ENCODE measurements around the gene RFX8. TPM values are rescaled to one million over a fixed set of nuclear protein-coding genes. Genes with fewer than 3 reads are reported as not detected.

Gene RFX8
- not detected for polyA plus RNA-seq (2012; ENCODE audit: insufficient read length, low read depth)

DNA sequence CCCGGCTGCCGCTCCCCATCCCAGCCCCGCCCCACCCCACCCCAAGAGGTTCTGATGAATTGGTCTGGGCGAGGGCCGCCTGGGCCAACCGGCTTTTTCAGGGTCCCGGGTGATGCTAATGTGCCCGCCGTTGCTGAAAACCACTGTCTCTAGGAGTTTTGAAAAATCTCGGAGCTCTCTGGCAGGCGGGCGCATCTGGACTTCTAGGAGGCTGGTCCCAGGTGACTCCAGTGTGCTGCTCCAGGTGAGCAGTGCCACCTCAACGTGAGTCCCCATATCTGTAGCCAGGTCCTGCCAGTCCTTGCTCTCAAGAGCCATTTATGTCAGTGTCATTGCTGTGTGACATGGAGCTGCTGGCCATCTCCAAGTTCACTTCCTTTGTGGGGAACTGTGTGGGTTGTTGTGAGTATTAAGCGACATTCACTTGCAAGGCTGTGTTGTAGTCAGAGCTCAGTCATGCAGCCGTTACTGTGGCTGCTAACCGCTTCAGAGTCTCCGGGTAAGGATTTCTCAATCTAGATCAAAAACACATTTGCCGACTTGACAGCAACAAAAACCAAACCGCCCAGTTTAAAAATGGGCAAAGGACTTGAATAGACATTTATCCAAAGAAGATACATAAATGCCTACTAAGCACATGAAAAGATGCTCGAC lies at the start of gene RFX8:
Gene RFX8 (minus strand): TSS at position 382 of the 654 bp plus-strand sequence. CDS start 8,264 bp downstream, outside the sequence.
- TF ChIP-seq SIN3A (IDR thresholded peaks at IDR 0.05; ENCODE audit: borderline replicate concordance, insufficient read depth, low read length) (no peak), TAF1 (IDR thresholded peaks at IDR 0.05; ENCODE audit: borderline replicate concordance, insufficient read depth, low read length) (no peak), FOXP2 (optimal IDR thresholded peaks at IDR 0.05; ENCODE audit: borderline replicate concordance, extremely low read depth, extremely low read length, insufficient read depth) (no peak), POLR2AphosphoS5 (IDR thresholded peaks at IDR 0.05; ENCODE audit: low read depth, low read length) (no peak)
- TF ChIP-seq, protein P1, sequence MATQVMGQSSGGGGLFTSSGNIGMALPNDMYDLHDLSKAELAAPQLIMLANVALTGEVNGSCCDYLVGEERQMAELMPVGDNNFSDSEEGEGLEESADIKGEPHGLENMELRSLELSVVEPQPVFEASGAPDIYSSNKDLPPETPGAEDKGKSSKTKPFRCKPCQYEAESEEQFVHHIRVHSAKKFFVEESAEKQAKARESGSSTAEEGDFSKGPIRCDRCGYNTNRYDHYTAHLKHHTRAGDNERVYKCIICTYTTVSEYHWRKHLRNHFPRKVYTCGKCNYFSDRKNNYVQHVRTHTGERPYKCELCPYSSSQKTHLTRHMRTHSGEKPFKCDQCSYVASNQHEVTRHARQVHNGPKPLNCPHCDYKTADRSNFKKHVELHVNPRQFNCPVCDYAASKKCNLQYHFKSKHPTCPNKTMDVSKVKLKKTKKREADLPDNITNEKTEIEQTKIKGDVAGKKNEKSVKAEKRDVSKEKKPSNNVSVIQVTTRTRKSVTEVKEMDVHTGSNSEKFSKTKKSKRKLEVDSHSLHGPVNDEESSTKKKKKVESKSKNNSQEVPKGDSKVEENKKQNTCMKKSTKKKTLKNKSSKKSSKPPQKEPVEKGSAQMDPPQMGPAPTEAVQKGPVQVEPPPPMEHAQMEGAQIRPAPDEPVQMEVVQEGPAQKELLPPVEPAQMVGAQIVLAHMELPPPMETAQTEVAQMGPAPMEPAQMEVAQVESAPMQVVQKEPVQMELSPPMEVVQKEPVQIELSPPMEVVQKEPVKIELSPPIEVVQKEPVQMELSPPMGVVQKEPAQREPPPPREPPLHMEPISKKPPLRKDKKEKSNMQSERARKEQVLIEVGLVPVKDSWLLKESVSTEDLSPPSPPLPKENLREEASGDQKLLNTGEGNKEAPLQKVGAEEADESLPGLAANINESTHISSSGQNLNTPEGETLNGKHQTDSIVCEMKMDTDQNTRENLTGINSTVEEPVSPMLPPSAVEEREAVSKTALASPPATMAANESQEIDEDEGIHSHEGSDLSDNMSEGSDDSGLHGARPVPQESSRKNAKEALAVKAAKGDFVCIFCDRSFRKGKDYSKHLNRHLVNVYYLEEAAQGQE (IDR thresholded peaks at IDR 0.05; ENCODE audit: insufficient read depth in 1 of 2, low read depth in 2 of 2, low read length in 2 of 2) = no peak

DNA sequence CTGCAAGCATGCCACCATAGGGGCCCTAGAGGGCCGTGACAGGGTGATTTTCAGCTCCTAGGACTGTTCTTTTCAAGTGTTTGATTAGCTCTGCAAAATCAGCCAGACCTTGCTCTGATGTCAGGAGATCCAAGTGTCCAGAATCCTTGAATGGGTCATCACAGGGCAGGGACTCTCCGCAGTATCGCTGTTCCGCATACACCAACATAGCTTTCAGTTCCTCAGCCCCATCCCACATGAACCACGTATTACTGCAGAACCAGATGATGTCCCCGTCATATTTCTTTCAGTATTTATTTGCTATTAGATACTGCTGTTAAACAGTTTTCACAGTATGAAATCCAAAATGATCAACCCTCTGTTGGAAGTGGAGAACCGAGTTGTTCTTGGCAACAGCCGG lies 46.6 kb upstream of the RFX8 start:
- TF ChIP-seq TAF1 (IDR thresholded peaks at IDR 0.05; ENCODE audit: borderline replicate concordance, insufficient read depth, low read length) (no peak), POLR2AphosphoS5 (IDR thresholded peaks at IDR 0.05; ENCODE audit: low read depth, low read length) (no peak), FOXP2 (optimal IDR thresholded peaks at IDR 0.05; ENCODE audit: borderline replicate concordance, extremely low read depth, extremely low read length, insufficient read depth) (no peak), SIN3A (IDR thresholded peaks at IDR 0.05; ENCODE audit: borderline replicate concordance, insufficient read depth, low read length) (no peak)
- TF ChIP-seq, protein P1 (IDR thresholded peaks at IDR 0.05; ENCODE audit: insufficient read depth in 1 of 2, low read depth in 2 of 2, low read length in 2 of 2) = no peak

DNA sequence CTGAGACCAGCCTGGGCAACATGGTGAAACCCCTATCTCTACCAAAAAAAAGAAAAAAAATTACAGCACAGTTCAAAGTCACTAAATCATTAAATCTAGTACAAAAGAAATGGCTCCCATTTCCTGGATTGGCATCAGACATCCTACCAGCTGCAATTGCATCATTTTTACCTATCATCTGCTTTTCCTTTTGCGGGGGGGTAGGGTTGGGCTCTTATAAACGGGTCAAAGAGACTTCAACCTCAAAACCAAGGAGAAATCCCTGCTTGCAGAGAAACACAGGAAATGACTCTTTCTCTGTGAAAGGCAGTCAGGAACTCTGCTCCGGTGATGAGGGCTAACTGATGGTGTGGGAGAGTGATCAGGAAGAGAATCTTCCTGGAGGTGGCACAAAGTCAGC lies 45.3 kb upstream of the RFX8 start:
- TF ChIP-seq POLR2AphosphoS5 (IDR thresholded peaks at IDR 0.05; ENCODE audit: low read depth, low read length) (no peak), FOXP2 (optimal IDR thresholded peaks at IDR 0.05; ENCODE audit: borderline replicate concordance, extremely low read depth, extremely low read length, insufficient read depth) (no peak), SIN3A (IDR thresholded peaks at IDR 0.05; ENCODE audit: borderline replicate concordance, insufficient read depth, low read length) (no peak), TAF1 (IDR thresholded peaks at IDR 0.05; ENCODE audit: borderline replicate concordance, insufficient read depth, low read length) (no peak)
- TF ChIP-seq, protein P1 (IDR thresholded peaks at IDR 0.05; ENCODE audit: insufficient read depth in 1 of 2, low read depth in 2 of 2, low read length in 2 of 2) = no peak

DNA sequence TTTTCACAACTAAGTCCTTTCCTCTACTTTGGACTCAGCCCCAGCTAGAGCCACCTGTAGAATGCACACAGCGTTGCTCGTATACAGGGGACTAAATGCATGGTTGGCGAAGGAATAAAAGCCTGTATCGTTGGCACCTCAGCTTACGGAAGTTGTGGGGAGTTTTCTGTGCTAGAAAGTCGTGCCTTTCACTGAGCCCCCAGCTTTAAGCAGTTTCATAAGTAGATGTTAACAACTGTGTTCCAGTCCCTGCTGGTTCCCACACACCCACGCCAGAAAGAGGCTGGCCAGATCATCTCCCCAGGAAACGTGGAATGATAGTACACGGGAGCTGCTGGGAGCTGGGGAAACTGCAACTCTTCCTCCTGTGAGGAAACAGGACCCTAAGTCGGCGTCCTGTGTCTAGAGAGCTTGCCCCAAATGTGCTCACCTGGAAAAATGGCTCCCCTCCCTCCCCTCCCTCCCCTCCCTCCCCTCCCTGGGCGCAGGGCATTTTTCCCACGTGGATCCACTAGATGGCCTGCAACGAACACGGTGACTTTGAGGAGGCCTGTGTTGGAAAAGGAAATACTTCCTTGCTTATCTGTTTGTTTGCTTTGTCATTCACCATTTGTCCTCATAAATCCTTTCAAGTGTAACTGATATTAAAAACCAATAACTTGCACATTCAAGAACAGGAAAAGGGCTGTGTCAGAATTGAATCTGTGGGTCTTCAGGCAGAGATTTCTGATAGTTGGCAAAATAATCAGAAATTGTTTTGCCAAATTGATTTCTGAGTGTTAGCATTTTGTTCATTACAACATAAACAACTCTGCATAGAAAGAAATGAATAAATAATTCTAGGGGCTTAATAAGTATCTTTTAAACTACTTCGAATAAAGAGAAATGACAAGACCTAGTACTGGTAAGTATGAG lies 43.9 kb upstream of the RFX8 start:
- TF ChIP-seq TAF1 (IDR thresholded peaks at IDR 0.05; ENCODE audit: borderline replicate concordance, insufficient read depth, low read length) = no peak
- no peak for TF ChIP-seq POLR2AphosphoS5 (IDR thresholded peaks at IDR 0.05; ENCODE audit: low read depth, low read length)
- TF ChIP-seq FOXP2 (optimal IDR thresholded peaks at IDR 0.05; ENCODE audit: borderline replicate concordance, extremely low read depth, extremely low read length, insufficient read depth) = no peak
- TF ChIP-seq, protein P1 (IDR thresholded peaks at IDR 0.05; ENCODE audit: insufficient read depth in 1 of 2, low read depth in 2 of 2, low read length in 2 of 2) = no peak
- no peak for TF ChIP-seq SIN3A (IDR thresholded peaks at IDR 0.05; ENCODE audit: borderline replicate concordance, insufficient read depth, low read length)

Measured in PFSK-1 (cell line).